HG03354 (cell line): ENCODE data around the gene PAF1.

ENCODE experiments used
- ATAC-seq: cut with Tn5 transposase; IDR thresholded peaks from one replicate; pipeline ENCODE4 v1.9.1; 2021; ENCODE audit warnings: mild to moderate bottlenecking; ENCODE audit not compliant: unreplicated experiment, poor library complexity, severe bottlenecking

Gene PAF1

GRCh38 chr19:39407410-39407659 lies 16.4 kb upstream of the PAF1 start:
- no peak for ATAC-seq

DNA sequence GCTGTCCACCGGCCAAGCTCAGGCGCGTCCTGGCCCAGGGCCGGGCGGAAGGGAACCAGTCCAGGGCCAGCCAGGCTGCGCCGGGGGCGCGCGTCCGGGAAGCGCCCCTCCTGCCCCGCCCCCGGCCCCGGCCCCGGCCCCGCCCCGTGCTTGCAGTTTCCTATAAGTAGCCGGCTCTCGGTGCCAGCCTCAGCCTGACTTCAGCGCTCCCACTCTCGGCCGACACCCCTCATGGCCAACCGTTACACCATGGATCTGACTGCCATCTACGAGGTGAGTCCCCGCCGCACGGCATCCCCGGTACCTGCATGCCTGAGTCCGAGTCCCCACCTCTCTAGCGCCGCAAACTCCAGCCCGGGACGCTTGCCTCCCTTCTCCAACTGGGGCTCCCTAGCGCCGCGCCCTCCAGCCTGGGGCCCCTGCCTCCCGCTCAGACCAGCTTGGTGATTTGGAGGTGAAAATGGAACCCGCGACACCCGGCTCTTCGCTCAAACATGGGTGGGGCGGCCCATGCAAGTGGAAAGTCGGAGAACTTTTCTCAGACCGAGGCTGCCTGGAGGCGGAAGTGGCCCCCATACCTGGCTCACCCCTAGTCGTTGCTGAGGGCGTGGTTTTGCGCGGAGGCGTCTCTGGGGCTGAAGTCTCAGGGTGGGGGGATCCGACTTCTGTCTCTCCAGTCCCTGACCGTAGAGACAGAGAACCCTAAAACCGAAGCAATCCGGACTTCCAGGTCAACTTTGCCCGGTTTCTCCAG lies 15.9 kb upstream of the PAF1 start, which contains the start of gene ZFP36:
Gene ZFP36, plus strand, starts transcription at position 192 of the 754 bp plus-strand sequence. Its CDS starts 58 bp downstream, at position 250.
- peak; percentile 24 for ATAC-seq

DNA sequence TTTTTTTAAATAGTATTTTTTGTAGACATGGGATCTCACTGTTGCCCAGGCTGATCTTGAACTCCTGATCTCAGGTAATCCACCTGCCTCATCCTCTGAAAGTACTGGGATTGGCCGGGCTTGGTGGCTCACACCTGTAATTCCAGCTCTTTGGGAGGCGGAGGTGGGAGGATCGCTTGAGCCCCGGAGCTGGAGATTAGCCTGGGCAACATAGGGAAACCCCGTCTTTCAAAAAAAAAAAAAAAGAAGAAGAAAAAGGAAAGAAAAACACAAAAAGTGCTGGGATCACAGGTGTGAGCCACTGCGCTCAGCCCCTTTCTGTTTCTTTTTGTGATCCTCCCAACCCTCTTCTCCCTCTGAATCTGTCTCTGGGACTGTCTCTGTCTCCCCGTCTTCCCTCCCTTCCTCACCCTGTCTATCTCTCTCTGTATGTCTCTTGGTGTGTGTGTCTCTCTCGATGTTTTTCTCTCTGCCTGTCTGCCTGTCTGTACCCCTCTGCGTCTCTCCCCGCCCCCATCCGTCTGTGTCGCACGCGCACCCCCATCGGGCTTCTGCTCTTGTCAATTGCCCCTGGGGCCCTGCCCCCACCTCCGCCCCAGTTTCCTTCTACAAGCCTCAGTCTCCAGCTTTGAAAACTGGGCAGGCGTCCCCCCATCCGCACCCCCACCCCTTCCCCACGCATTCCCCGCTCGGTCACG lies 15.2 kb upstream of the PAF1 start:
- ATAC-seq = no peak

DNA sequence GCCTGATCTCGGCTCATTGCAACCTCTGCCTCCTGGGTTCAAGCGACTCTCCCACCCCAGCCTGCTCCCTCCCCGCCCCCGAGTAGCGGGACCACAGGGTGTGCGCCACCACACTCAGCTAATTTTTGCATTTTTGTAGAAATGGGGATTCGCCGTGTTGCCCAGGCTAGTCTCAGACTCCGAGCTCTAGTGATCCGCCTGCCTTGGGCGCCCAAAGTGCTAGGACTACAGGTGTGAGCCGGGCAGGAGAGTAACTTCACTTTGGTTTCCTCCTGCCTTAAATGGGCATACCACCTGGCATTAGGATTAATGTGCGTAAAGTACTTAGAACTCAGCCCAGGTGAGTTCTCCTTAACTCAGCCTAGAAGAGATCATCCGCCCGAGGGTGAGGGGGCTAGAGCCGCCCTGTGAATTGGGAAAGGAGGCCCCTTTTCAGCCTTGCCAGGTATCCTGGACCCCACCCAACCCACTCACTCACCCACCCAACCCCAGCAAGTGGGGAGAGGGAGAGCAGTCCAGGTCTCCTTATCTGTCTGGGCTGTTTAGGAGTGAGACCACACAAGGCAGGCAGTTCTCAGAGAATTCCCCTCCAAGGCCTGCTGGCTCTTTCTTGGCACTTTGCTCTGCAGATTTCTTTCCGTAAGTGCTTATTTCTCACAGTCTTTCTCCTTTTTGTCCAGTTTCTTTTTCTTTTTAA lies 14.5 kb upstream of the PAF1 start:
- no peak for ATAC-seq

DNA sequence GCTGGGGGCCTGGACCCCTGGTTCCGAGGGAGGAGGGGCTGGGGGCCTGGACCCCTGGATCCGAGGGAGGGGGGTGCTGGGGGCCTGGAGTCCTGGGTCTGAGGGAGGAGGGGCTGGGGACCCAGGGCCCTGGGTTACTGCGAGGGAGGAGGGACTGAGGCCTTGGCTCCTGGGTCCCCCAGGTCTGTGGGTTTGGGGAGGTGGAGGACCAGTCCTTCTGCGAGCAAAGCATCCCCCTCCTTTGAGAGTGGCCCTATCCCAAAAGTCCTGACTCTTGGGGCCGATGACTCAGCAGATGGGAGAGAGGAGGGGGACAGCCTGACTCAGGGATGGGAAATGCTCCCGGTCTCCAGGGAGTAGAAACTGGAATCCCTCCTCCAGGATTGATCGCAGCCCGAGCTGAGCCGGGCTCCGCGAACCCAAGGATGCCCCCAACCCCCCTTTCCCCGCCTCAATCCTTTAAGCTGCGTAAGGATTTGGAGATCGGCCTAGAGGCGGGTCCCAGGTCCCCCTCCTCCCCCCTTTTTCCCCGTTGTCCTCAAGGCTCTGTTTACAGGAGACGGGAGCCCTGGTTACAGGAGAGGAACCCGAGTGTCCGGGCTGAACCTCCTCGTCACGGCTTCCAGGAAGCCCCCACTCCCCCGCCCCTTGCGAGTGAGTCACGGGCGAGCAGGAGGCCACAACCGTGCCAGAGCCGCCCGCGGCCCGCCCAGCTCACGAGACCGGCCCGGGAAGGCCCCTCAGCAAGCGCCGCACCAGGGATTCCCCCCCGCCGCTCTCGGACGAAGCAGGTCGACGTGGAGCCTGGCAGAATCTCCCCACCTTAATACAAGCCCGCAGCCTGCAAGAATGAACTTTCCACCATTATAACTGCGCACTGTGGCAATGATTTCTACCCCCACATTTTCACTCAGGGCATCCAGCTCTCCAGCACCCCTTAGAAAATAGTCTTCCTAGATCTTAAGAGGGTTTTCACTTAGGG lies 12.7 kb upstream of the PAF1 start:
- ATAC-seq = peak; percentile 32

GRCh38 chr19:39402346-39403300 lies 11.7 kb upstream of the PAF1 start:
- peak; percentile 24 for ATAC-seq

- ATAC-seq = no peak
Measured at GRCh38 chr19:39401549-39402345, 10.8 kb upstream of the PAF1 start.

- no peak for ATAC-seq
Measured at GRCh38 chr19:39401070-39401548, 10.2 kb upstream of the PAF1 start.

GRCh38 chr19:39400061-39400460 lies 9.2 kb upstream of the PAF1 start:
- no peak for ATAC-seq

GRCh38 chr19:39399668-39400050 lies 8.8 kb upstream of the PAF1 start:
- ATAC-seq = no peak

GRCh38 chr19:39398297-39398864 lies 7.5 kb upstream of the PAF1 start:
- ATAC-seq = no peak

DNA sequence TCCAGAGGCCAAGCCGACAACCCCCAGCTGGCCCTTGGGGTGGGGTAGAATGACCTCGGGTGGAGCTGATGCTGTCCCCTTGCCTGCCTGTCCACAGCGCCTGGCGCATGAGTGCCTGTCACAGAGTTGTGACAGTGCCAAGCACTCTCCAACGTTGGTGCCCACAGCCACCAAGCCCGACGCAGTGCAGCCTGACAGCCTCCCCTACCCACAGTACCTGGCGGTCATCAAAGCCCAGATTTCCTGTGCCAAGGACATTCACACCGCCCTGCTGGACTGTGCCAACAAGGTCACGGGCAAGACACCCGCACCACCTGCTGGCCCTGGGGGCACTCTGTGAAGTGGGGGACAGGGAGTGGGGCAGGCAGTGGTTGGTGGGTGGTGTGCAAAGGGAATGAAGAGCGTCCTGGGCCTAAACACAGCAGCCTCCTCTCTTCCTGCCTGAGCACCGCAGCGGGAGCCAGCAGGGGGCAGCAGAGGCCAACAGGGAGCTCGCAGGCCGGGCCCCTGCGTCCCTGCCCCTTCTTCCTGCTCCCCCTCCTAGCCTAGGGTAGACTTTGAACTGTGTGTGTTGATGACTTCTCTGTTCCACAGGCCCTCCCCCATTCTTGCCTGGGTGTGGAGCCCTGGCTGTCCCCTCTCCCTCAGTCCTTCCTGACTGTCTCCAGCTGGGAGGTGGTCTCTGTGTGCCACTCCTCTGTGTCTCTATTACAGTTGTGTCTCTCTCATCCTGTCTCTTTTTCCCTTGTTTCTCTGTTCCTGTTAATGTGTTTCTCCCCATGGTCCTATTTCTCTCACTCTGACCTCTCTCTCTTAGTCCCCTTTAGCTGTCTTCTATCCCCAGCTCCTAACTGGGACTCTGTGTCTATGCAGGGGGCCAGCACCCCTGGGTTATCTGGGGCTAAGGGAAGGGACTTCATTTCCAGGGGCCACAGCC lies 6.7 kb upstream of the PAF1 start:
- ATAC-seq = peak; percentile 50

DNA sequence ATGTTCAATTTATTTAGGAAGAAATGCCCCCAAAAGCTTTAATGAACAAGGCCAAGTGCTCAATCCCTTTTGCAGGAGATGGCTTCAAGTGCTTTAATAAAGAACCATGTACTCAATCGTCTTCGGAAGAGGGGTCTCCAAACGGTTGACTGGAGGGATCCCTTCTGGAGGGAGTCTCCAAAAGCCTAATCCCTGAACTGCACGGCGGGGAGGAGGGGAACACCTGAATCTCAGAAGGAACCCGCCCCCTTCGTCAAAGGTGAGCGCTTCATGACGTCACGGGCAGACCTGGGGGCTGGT lies 505 bp downstream of the PAF1 start:
- no peak for ATAC-seq

DNA sequence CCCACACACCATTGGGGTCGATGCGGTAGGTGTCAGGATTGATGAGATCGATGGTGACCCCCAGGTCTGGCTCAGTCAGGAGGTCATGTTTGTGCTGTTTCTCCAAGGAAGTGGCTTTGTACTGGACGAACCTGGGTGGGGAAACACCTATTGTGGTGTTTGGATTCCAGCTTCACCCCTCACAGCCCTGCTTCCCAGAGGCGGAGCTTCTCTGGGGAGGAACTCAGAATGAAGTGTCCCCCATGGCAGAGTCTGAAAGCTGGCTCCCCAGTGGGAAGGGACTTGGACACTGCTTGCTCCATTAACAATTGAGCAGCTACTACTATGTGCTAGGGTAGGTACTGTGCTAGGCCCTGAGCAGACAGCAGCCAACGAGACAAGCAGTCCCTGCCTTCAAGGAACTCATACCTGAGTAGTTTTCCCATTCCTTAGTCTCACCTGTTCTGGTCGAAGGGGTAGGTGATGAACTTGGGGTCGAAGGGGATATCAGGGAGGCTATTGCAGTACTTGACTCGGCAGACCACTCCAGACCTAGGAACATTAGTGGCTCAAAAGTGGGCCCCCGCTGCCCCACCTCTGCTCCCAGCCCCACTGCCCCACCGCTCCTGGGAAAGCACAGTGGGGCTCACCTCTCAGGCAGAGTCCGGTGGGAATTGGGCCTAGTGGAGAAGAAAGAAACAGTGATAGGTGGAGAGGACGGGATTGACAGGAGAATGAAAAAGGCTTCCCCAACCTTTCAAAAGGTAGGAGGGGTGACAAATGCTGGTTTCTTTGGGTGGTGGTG lies 1.1 kb downstream of the PAF1 start:
- no peak for ATAC-seq

- ATAC-seq = no peak
Measured at GRCh38 chr19:39388657-39389056, 2.2 kb downstream of the PAF1 start.

- ATAC-seq = no peak
Measured at GRCh38 chr19:39386557-39386956, 4.3 kb downstream of the PAF1 start.
